Lower leg skin (tissue), 3 donors: ENCODE data around the gene ARAP3.

ENCODE experiments used
- POLR2A ChIP-seq, 2 donors: fragments of 450-650 bp; IDR thresholded peaks; one replicate each; pipeline ENCODE4 v1.6.1; 2016 to 2017; ENCODE audit warnings: antibody characterized with exemption in 2 of 2, mild to moderate bottlenecking in 1 of 2, moderate library complexity in 1 of 2
- TF ChIP-seq, protein P1 (sequence below), 3 donors: fragments of 450-650 bp; IDR thresholded peaks; one replicate each; pipeline ENCODE4 v1.5.1; 2016; ENCODE audit warnings: antibody characterized with exemption in 3 of 3, mild to moderate bottlenecking in 3 of 3, moderate library complexity in 2 of 3

DNA sequence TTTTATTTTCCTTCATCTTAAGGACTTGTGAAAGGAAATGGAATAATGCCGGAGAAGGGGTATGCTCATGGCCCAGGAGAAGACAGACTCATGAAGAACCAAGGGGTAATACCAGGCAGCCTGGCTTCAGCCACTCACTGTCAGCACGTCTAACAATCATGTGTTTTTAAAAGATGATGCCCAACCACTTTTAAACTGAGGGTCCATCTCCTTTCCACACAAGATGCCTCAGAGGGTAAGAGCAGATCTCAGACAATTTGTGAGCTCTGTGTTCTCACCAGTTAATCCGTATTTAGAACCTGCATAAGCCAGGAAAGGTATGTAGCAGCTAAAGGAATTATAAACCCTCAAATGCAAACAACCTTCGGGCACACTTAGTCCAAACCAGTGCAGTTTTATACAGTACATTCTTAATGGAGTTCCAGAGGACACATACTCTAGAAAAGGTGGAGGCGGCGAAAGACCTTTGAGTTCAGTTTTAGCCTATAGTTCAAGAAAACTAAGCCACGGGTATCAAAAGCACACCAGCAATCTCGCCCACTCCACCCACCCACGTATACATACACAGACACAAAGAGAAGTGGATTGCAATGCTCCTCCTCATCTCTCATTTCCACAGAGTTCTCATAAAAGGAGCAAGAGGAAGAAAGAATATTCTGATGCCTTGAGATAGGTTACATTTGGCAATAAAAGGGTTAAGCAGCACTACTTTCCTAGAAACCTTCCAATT is 65.9 kb downstream of the ARAP3 start:
- TF ChIP-seq, protein P1, sequence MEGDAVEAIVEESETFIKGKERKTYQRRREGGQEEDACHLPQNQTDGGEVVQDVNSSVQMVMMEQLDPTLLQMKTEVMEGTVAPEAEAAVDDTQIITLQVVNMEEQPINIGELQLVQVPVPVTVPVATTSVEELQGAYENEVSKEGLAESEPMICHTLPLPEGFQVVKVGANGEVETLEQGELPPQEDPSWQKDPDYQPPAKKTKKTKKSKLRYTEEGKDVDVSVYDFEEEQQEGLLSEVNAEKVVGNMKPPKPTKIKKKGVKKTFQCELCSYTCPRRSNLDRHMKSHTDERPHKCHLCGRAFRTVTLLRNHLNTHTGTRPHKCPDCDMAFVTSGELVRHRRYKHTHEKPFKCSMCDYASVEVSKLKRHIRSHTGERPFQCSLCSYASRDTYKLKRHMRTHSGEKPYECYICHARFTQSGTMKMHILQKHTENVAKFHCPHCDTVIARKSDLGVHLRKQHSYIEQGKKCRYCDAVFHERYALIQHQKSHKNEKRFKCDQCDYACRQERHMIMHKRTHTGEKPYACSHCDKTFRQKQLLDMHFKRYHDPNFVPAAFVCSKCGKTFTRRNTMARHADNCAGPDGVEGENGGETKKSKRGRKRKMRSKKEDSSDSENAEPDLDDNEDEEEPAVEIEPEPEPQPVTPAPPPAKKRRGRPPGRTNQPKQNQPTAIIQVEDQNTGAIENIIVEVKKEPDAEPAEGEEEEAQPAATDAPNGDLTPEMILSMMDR (IDR thresholded peaks at IDR 0.05): no peak
- TF ChIP-seq POLR2A (IDR thresholded peaks at IDR 0.05): no peak
